Central memory CD8-positive, alpha-beta T cell (primary cell): ENCODE results near the gene OOSP2.
"Not testable (repeated sequence)": the region's sequence is repeated elsewhere in the genome, so short reads cannot be mapped to it uniquely, and the experiment has no call there.

Experiments
- ATAC-seq: fragments of 150-1000 bp; cut with Tn5 transposase; replicated peaks from 2 replicates; pipeline ENCODE4 v1.10.0; 2022; ENCODE audit warnings: mild to moderate bottlenecking, moderate FRiP score, moderate number of reproducible peaks; ENCODE audit not compliant: poor library complexity, severe bottlenecking; ENCODE audit errors: extremely low read depth
- DNase-seq, 2 donors: peaks; one replicate each; pipeline ENCODE4 v3.0.0; 2021; ENCODE audit warnings: low spot score in 2 of 2
- H3K27ac Mint-ChIP-seq: one replicate; pipeline ENCODE4 v1.8.0; 2022; ENCODE audit warnings: low read depth, mild to moderate bottlenecking, moderate library complexity, mixed read lengths
- H3K27me3 Mint-ChIP-seq: one replicate; pipeline ENCODE4 v1.8.0; 2022; ENCODE audit warnings: mixed read lengths
- H3K36me3 Mint-ChIP-seq: one replicate; pipeline ENCODE4 v1.8.0; 2022; ENCODE audit warnings: mild to moderate bottlenecking, moderate library complexity, mixed read lengths; ENCODE audit not compliant: insufficient read depth
- H3K4me1 Mint-ChIP-seq: one replicate; pipeline ENCODE4 v1.8.0; 2022; ENCODE audit warnings: mixed read lengths
- H3K4me3 Mint-ChIP-seq: one replicate; pipeline ENCODE4 v1.8.0; 2022; ENCODE audit warnings: mild to moderate bottlenecking, moderate library complexity, mixed read lengths
- H3K9me3 Mint-ChIP-seq: one replicate; pipeline ENCODE4 v1.8.0; 2022; ENCODE audit warnings: mixed read lengths

The OOSP2 gene

GRCh38 chr11:60056349-60056969, 16.2 kb downstream of the OOSP2 start, which contains the start of gene MS4A3:
MS4A3 (plus strand) TSS chr11:60056665; CDS start chr11:60061161, 4,496 bp downstream.
- Mint-ChIP-seq H3K4me1 (no peaks in the 10 kb centered on the region), H3K4me3 (no peak within 1 kb of the TSS), H3K36me3 (peaks cover 2% of the 10 kb centered on the region), H3K27me3 (peaks cover 20% of the 10 kb centered on the region), H3K27ac (no peak within 1 kb of the TSS), H3K9me3 (no peaks in the 10 kb centered on the region)
- ATAC-seq (no peak), DNase-seq (no peak)

GRCh38 chr11:60059052-60059451, 18.8 kb downstream of the OOSP2 start:
- Mint-ChIP-seq H3K4me3 (no peak overlapping the region), H3K9me3 (no peaks in the 10 kb centered on the region), H3K27ac (no peak overlapping the region), H3K36me3 (peaks cover 4% of the 10 kb centered on the region), H3K27me3 (peaks cover 20% of the 10 kb centered on the region), H3K4me1 (no peaks in the 10 kb centered on the region)
- no peak for DNase-seq
- no peak for ATAC-seq

GRCh38 chr11:60059521-60060240, 19.5 kb downstream of the OOSP2 start:
- Mint-ChIP-seq H3K27me3 (peaks cover 16% of the 10 kb centered on the region), H3K4me1 (no peaks in the 10 kb centered on the region), H3K9me3 (no peaks in the 10 kb centered on the region), H3K36me3 (peaks cover 4% of the 10 kb centered on the region), H3K4me3 (no peak overlapping the region), H3K27ac (no peak overlapping the region)
- ATAC-seq (no peak), DNase-seq (no peak)

- Mint-ChIP-seq H3K27ac (no peak overlapping the region), H3K4me1 (no peaks in the 10 kb centered on the region)
These were observed 23.9 kb downstream of the OOSP2 start for GRCh38 chr11:60064111-60064510.

GRCh38 chr11:60065801-60066200, 25.6 kb downstream of the OOSP2 start:
- no peaks in the 10 kb centered on the region for H3K27me3 Mint-ChIP-seq
- ATAC-seq (no peak), DNase-seq (no peak)
- H3K4me1 Mint-ChIP-seq, result no peaks in the 10 kb centered on the region
- no peaks in the 10 kb centered on the region for H3K9me3 Mint-ChIP-seq
- H3K27ac Mint-ChIP-seq, result no peak overlapping the region
- no peak overlapping the region for H3K4me3 Mint-ChIP-seq
- peaks cover 2% of the 10 kb centered on the region for H3K36me3 Mint-ChIP-seq

More at GRCh38 chr11:60064111-60064510, 23.9 kb downstream of the OOSP2 start:
- H3K36me3 Mint-ChIP-seq, result peaks cover 2% of the 10 kb centered on the region
- no peak for ATAC-seq
- H3K9me3 Mint-ChIP-seq, result no peaks in the 10 kb centered on the region
- DNase-seq, result no peak
- H3K27me3 Mint-ChIP-seq, result no peaks in the 10 kb centered on the region
- no peak overlapping the region for H3K4me3 Mint-ChIP-seq

GRCh38 chr11:60069450-60069849, 29.2 kb downstream of the OOSP2 start:
- no peaks in the 10 kb centered on the region for H3K4me1 Mint-ChIP-seq
- H3K9me3 Mint-ChIP-seq, result no peaks in the 10 kb centered on the region
- ATAC-seq, result no peak
- no peak for DNase-seq
- H3K4me3 Mint-ChIP-seq, result no peak overlapping the region
- H3K27me3 Mint-ChIP-seq, result peaks cover 10% of the 10 kb centered on the region
- H3K36me3 Mint-ChIP-seq, result no peaks in the 10 kb centered on the region
- H3K27ac Mint-ChIP-seq, result no peak overlapping the region

GRCh38 chr11:60071644-60072043, 31.4 kb downstream of the OOSP2 start:
- H3K9me3 Mint-ChIP-seq, ATAC-seq, DNase-seq, H3K36me3 Mint-ChIP-seq, H3K27me3 Mint-ChIP-seq, H3K27ac Mint-ChIP-seq, H3K4me1 Mint-ChIP-seq, H3K4me3 Mint-ChIP-seq: not testable (repeated sequence)

GRCh38 chr11:60077216-60077817, 37.1 kb downstream of the OOSP2 start:
- Mint-ChIP-seq H3K27me3 (peaks cover 18% of the 10 kb centered on the region), H3K4me3 (no peak overlapping the region), H3K27ac (no peak overlapping the region), H3K36me3 (no peaks in the 10 kb centered on the region), H3K4me1 (no peaks in the 10 kb centered on the region), H3K9me3 (no peaks in the 10 kb centered on the region)
- no peak for DNase-seq
- ATAC-seq, result no peak

GRCh38 chr11:60077981-60078380, 37.8 kb downstream of the OOSP2 start:
- no peak for ATAC-seq
- no peak overlapping the region for H3K27ac Mint-ChIP-seq
- DNase-seq, result no peak
- H3K36me3 Mint-ChIP-seq, result no peaks in the 10 kb centered on the region
- no peak overlapping the region for H3K4me3 Mint-ChIP-seq
- peaks cover 23% of the 10 kb centered on the region for H3K27me3 Mint-ChIP-seq
- no peaks in the 10 kb centered on the region for H3K4me1 Mint-ChIP-seq
- H3K9me3 Mint-ChIP-seq, result no peaks in the 10 kb centered on the region

- Mint-ChIP-seq H3K4me3 (no peak overlapping the region), H3K27ac (no peak overlapping the region), H3K9me3 (no peaks in the 10 kb centered on the region), H3K27me3 (peaks cover 23% of the 10 kb centered on the region), H3K36me3 (no peaks in the 10 kb centered on the region), H3K4me1 (no peaks in the 10 kb centered on the region)
- no peak for ATAC-seq
- no peak for DNase-seq
These were observed 38.5 kb downstream of the OOSP2 start for GRCh38 chr11:60078745-60079144.

- ATAC-seq, result no peak
- H3K27ac Mint-ChIP-seq, result no peak overlapping the region
- H3K36me3 Mint-ChIP-seq, result no peaks in the 10 kb centered on the region
- no peak for DNase-seq
- H3K9me3 Mint-ChIP-seq, result no peaks in the 10 kb centered on the region
- no peak overlapping the region for H3K4me3 Mint-ChIP-seq
- H3K27me3 Mint-ChIP-seq, result peaks cover 41% of the 10 kb centered on the region
- no peaks in the 10 kb centered on the region for H3K4me1 Mint-ChIP-seq
These were observed 40.3 kb downstream of the OOSP2 start for GRCh38 chr11:60080535-60080934.

- no peak for ATAC-seq
- Mint-ChIP-seq H3K27ac (no peak overlapping the region), H3K4me1 (no peaks in the 10 kb centered on the region), H3K4me3 (no peak overlapping the region), H3K36me3 (no peaks in the 10 kb centered on the region), H3K9me3 (no peaks in the 10 kb centered on the region), H3K27me3 (peaks cover 70% of the 10 kb centered on the region)
- DNase-seq, result no peak
These were observed 44.5 kb downstream of the OOSP2 start for GRCh38 chr11:60084631-60085273.
